Heart left ventricle (tissue), 13 donors: ENCODE results near the gene NEURL3.
A peak's percentile ranks its signal among the peaks of the same experiment; 100 is the strongest.

ENCODE experiments used
- POLR2A ChIP-seq, 2 donors: fragments of 450-650 bp; IDR thresholded peaks; one replicate each; pipeline ENCODE4 v1.6.1; 2017; ENCODE audit warnings: antibody characterized with exemption in 2 of 2, mild to moderate bottlenecking in 2 of 2, moderate library complexity in 2 of 2
- TF ChIP-seq, protein P1 (sequence below), 12 donors: fragments of 200-600 bp; sonication (generic) in 4 of 12; IDR thresholded peaks; one replicate each; pipeline versions ENCODE4 v1.5.0 to v1.8.0; 2018 to 2022; ENCODE audit warnings: antibody characterized with exemption in 12 of 12, mild to moderate bottlenecking in 5 of 12
- donor health status: ischemic (EF 13 %, LVEDD 7.1; RV severe dilation, severe dysfunction).
- donor health status: DM: no; HTN: yes; CAD: no.
- donor health status: DM: no; HTN: no; CAD: no.
- donor health status: ischemic (EF 25% LVEDD 6.9; RV normal size, moderate dysfunction).
- donor health status: ischemic (EF 25% LVEDD 5.7; RV mildly dilated, moderate dysfunction).
- donor health status: ischemic (EF 35%, LVEDD 5.7; RV mildly dilated, moderate dysfunction).
- donor health status: nonischemic (EF 11% LVEDD 7.7; RV severe dilation, severe dysfunction).
- donor health status: DM: yes; HTN: yes; CAD: no.
- donor health status: PGD.
- donor health status: ischemic (EF 29% LVEDD 5.4; RV normal size, mild dysfunction).
- donor health status: nonischemic (EF 23%, LVEDD 6.1; RV moderate dilation, normal function).

GRCh38 chr2:96485751-96486651, 19.2 kb downstream of the NEURL3 start:
- TF ChIP-seq, protein P1, sequence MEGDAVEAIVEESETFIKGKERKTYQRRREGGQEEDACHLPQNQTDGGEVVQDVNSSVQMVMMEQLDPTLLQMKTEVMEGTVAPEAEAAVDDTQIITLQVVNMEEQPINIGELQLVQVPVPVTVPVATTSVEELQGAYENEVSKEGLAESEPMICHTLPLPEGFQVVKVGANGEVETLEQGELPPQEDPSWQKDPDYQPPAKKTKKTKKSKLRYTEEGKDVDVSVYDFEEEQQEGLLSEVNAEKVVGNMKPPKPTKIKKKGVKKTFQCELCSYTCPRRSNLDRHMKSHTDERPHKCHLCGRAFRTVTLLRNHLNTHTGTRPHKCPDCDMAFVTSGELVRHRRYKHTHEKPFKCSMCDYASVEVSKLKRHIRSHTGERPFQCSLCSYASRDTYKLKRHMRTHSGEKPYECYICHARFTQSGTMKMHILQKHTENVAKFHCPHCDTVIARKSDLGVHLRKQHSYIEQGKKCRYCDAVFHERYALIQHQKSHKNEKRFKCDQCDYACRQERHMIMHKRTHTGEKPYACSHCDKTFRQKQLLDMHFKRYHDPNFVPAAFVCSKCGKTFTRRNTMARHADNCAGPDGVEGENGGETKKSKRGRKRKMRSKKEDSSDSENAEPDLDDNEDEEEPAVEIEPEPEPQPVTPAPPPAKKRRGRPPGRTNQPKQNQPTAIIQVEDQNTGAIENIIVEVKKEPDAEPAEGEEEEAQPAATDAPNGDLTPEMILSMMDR (IDR thresholded peaks at IDR 0.05): no peak
- TF ChIP-seq POLR2A (IDR thresholded peaks at IDR 0.05): peak in 1 of 2 donors; percentile 69
